NK-92 treated with Interleukin-12 subunit alpha and Interleukin-12 subunit beta, amount 100 ng/mL, for 24 hours (cell line): ENCODE measurements around the gene PLCH1.

Experiments used
- DNase-seq: peaks from one replicate; lab custom pipeline; 2025; lab: John Stamatoyannopoulos, UW

PLCH1 gene

DNA sequence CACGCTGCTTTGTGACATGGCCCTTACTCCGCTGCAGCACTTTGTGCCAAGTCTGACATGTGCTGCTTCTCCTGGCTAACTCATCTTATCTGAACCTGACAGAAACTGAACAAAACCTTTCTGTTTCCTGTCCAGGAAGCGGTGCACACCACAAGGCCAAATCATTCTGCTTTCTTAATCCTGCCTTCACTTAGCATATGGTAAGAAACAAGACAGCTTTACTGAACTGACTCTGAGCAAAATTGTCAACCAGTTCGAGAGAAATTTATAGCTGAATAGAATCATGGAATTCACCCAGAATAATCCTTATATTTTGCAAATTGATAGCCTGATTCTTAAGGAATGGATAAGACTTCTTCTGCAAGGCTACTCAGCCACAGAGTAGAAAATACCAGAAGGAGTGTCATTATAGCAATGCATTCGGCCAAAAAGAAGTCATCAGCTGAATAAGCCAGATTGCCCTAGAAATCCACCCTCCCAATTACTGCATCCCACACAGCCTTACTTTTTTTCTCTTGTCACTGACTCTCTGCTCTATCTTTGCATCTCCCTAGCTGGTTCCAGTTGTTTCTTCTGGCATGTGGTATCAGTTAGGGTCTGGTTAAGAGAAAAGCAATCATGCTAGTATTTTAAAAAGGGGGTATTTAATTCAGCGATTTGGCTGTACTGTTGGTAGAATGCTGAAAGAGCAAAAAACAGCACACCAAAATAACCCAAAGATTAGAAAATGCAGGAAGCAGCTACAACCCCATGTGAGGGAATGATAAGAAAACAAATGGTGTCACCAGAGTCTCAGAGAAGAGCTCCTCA, 409.8 kb downstream of the PLCH1 start:
- DNase-seq, result peak; percentile 7

DNA sequence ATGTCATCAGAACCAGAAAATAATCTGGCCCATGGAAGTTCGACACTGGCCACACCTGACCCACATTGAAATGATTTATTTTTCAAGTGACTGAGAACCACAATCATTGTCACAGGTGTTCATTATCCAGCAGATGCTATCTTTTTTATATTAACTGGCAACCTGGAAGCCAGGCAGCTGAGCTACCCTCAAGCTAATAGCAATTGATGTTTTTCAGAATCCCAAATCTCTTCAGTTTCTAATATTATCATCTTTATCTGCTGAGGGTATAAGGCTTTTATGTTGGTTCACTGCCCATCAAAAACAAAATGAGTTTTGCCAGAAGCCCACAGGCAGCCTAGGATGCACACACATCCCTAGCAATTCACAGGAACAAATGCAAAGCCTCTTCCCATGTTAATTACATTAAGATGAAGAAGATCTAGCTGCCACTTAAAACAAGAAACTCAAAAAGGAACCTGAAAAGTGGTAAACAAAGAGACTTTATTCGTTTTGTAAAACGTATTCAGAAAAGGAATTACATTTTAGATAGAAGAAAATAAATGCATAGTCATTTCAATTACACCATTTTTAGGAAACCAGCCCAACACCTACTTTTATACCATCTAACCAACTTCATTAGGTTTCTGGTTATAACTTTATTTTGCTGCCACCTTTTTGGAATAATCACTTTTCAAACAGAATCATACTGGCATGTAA, 410.5 kb downstream of the PLCH1 start:
- DNase-seq, result no peak

DNA sequence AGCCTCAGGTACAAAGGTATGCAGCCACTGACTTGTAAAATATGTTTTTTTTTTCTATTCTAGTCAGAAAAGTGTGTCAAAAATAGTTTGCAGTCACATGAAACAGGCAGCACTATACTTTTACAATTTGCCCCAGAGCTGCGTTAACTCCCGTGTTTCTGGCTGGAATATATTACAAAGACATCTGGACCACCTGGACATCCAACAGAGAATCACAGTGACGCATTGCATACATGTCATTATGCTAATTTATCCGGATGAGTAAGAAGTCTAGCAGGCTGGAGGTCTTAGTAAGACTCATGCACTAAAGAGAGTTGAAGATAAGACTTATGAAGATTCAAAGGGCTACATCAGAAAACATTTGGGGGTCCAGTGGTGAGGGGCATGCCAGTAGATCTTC, 412.2 kb downstream of the PLCH1 start:
- DNase-seq, result no peak

DNA sequence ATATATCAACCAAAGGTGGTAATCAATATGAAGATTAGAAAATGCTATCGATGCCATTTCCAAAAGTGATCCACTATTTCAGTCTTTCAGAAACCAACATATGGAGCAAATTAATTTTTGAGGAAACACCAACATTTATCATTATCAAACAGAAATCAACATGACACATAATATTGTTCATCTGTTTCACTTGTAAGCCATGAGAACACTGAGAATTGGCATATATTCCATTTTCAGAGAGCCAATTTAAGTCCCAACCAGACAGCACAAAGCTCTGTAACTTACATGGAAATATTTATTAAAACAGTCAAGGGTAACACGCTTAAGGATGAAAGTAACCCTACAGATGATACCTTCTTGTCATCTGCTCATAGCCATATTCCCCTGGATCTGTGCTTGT, 413.8 kb downstream of the PLCH1 start:
- no peak for DNase-seq

- DNase-seq, result no peak
Measured at GRCh38 chr3:155330370-155330769, 414.5 kb downstream of the PLCH1 start.

GRCh38 chr3:155329513-155330048, 415.3 kb downstream of the PLCH1 start:
- no peak for DNase-seq

GRCh38 chr3:155327871-155328270, 417.0 kb downstream of the PLCH1 start:
- no peak for DNase-seq

GRCh38 chr3:155327430-155327829, 417.4 kb downstream of the PLCH1 start:
- no peak for DNase-seq

GRCh38 chr3:155326901-155327300, 418.0 kb downstream of the PLCH1 start:
- no peak for DNase-seq

DNA sequence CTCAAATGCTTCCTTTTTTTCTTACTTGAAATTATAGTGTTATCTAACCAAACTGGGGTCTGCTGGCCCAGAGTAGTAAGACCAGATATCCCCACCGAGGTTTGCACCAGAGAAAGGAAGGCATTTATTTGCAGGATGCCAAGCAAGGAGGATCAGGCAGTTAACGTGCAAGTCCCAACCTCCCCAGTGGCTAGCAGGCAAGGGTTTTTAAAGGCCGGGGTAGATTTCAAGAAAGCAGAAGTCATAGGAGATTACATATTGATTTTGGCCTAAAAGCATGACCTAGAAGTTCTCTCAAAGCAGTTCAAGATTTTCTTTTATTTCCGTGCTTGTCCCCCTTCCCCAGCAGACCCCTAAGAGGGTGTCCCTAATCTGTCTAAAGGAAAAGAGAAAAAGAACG, 418.6 kb downstream of the PLCH1 start:
- no peak for DNase-seq
